ENCODE measurements around the gene DNAAF5. TPM values are rescaled to one million over a fixed set of nuclear protein-coding genes. Genes with fewer than 3 reads are reported as not detected.
"Not testable (repeated sequence)": the region's sequence is repeated elsewhere in the genome, so short reads cannot be mapped to it uniquely, and the experiment has no call there.

DNAAF5 gene
- total and polyA plus RNA-seq, 4 donors = 4.1 to 16.8 (median 14.5) TPM

- H3K27ac ChIP-seq (ENCODE audit: low read depth in 1 of 2, low read length in 2 of 2) = no peak overlapping the region
- no peaks in the 10 kb centered on the region for H3K9me3 ChIP-seq (ENCODE audit: control insufficient read depth, low read length)
- intact Hi-C loops (cut with DNase I) = no loop called here
- 94 to 96% methylated on average over 45 to 46 of the region's 46 CpGs for WGBS, 2 donors
- no peak overlapping the region for H3K4me3 ChIP-seq (ENCODE audit: low read length in 2 of 2)
- no peaks in the 10 kb centered on the region for H3K27me3 ChIP-seq (ENCODE audit: control insufficient read depth in 1 of 2, insufficient read depth in 2 of 2, low read length in 1 of 2)
- peak; percentile 15 for ATAC-seq (ENCODE audit: low FRiP score)
- DNase-seq = peak in 1 of 2 donors; percentile 66
- H3K4me1 ChIP-seq (ENCODE audit: control insufficient read depth in 1 of 2, insufficient read depth in 2 of 2, low read length in 2 of 2) = no peaks in the 10 kb centered on the region
- peaks cover 0 to 2% of the 10 kb centered on the region in 2 donors for H3K36me3 ChIP-seq (ENCODE audit: control insufficient read depth in 1 of 2, insufficient read depth in 2 of 2, low read length in 1 of 2)
Measured at GRCh38 chr7:739983-740942, 13.8 kb downstream of the DNAAF5 start.

GRCh38 chr7:741191-741671 is 14.7 kb downstream of the DNAAF5 start:
- intact Hi-C loops (cut with DNase I) = no loop called here
- no peak overlapping the region for H3K4me3 ChIP-seq (ENCODE audit: low read length in 2 of 2)
- H3K9me3 ChIP-seq (ENCODE audit: control insufficient read depth, low read length) = no peaks in the 10 kb centered on the region
- peak in 1 of 2 donors; percentile 62 for DNase-seq
- no peak overlapping the region for H3K27ac ChIP-seq (ENCODE audit: low read depth in 1 of 2, low read length in 2 of 2)
- H3K36me3 ChIP-seq (ENCODE audit: control insufficient read depth in 1 of 2, insufficient read depth in 2 of 2, low read length in 1 of 2) = peaks cover 0 to 5% of the 10 kb centered on the region in 2 donors
- no peaks in the 10 kb centered on the region for H3K4me1 ChIP-seq (ENCODE audit: control insufficient read depth in 1 of 2, insufficient read depth in 2 of 2, low read length in 2 of 2)
- no peaks in the 10 kb centered on the region for H3K27me3 ChIP-seq (ENCODE audit: control insufficient read depth in 1 of 2, insufficient read depth in 2 of 2, low read length in 1 of 2)
- no peak for ATAC-seq (ENCODE audit: low FRiP score)
- 88 to 94% methylated on average over 15 to 17 of the region's 17 CpGs for WGBS, 2 donors

GRCh38 chr7:741850-742249 is 15.4 kb downstream of the DNAAF5 start:
- H3K36me3 ChIP-seq (ENCODE audit: control insufficient read depth in 1 of 2, insufficient read depth in 2 of 2, low read length in 1 of 2) = peaks cover 0 to 5% of the 10 kb centered on the region in 2 donors
- H3K4me1 ChIP-seq (ENCODE audit: control insufficient read depth in 1 of 2, insufficient read depth in 2 of 2, low read length in 2 of 2) = no peaks in the 10 kb centered on the region
- intact Hi-C loops (cut with DNase I) = no loop called here
- ATAC-seq (ENCODE audit: low FRiP score) (no peak), DNase-seq (no peak)
- no peak overlapping the region for H3K4me3 ChIP-seq (ENCODE audit: low read length in 2 of 2)
- H3K9me3 ChIP-seq (ENCODE audit: control insufficient read depth, low read length) = no peaks in the 10 kb centered on the region
- H3K27ac ChIP-seq (ENCODE audit: low read depth in 1 of 2, low read length in 2 of 2) = no peak overlapping the region
- no peaks in the 10 kb centered on the region for H3K27me3 ChIP-seq (ENCODE audit: control insufficient read depth in 1 of 2, insufficient read depth in 2 of 2, low read length in 1 of 2)
- WGBS, 2 donors = 88 to 95% methylated on average over 15 of the region's 15 CpGs

- Histone ChIP-seq H3K27me3 (ENCODE audit: control insufficient read depth in 1 of 2, insufficient read depth in 2 of 2, low read length in 1 of 2) (no peaks in the 10 kb centered on the region), H3K36me3 (ENCODE audit: control insufficient read depth in 1 of 2, insufficient read depth in 2 of 2, low read length in 1 of 2) (peaks cover 0 to 5% of the 10 kb centered on the region in 2 donors), H3K4me3 (ENCODE audit: low read length in 2 of 2) (no peak overlapping the region), H3K4me1 (ENCODE audit: control insufficient read depth in 1 of 2, insufficient read depth in 2 of 2, low read length in 2 of 2) (no peaks in the 10 kb centered on the region), H3K27ac (ENCODE audit: low read depth in 1 of 2, low read length in 2 of 2) (no peak overlapping the region), H3K9me3 (ENCODE audit: control insufficient read depth, low read length) (no peaks in the 10 kb centered on the region)
- no peak for DNase-seq
- intact Hi-C loops (cut with DNase I) = no loop called here
- ATAC-seq (ENCODE audit: low FRiP score) = no peak
- 84 to 96% methylated on average over 8 of the region's 8 CpGs for WGBS, 2 donors
Measured at GRCh38 chr7:742791-743190, 16.3 kb downstream of the DNAAF5 start.

- H3K36me3 ChIP-seq (ENCODE audit: control insufficient read depth in 1 of 2, insufficient read depth in 2 of 2, low read length in 1 of 2); ATAC-seq (ENCODE audit: low FRiP score); H3K27me3 ChIP-seq (ENCODE audit: control insufficient read depth in 1 of 2, insufficient read depth in 2 of 2, low read length in 1 of 2); intact Hi-C loops (cut with DNase I); DNase-seq; H3K4me3 ChIP-seq (ENCODE audit: low read length in 2 of 2); H3K27ac ChIP-seq (ENCODE audit: low read depth in 1 of 2, low read length in 2 of 2); H3K9me3 ChIP-seq (ENCODE audit: control insufficient read depth, low read length); H3K4me1 ChIP-seq (ENCODE audit: control insufficient read depth in 1 of 2, insufficient read depth in 2 of 2, low read length in 2 of 2): not testable (repeated sequence)
- WGBS, 2 donors = 86 to 92% methylated on average over 13 to 14 of the region's 14 CpGs
Measured at GRCh38 chr7:743341-744127, 17.0 kb downstream of the DNAAF5 start.

- H3K27me3 ChIP-seq (ENCODE audit: control insufficient read depth in 1 of 2, insufficient read depth in 2 of 2, low read length in 1 of 2); H3K27ac ChIP-seq (ENCODE audit: low read depth in 1 of 2, low read length in 2 of 2); H3K9me3 ChIP-seq (ENCODE audit: control insufficient read depth, low read length); H3K4me1 ChIP-seq (ENCODE audit: control insufficient read depth in 1 of 2, insufficient read depth in 2 of 2, low read length in 2 of 2); DNase-seq; ATAC-seq (ENCODE audit: low FRiP score); intact Hi-C loops (cut with DNase I); H3K36me3 ChIP-seq (ENCODE audit: control insufficient read depth in 1 of 2, insufficient read depth in 2 of 2, low read length in 1 of 2); H3K4me3 ChIP-seq (ENCODE audit: low read length in 2 of 2): not testable (repeated sequence)
- 94 to 95% methylated on average over 5 of the region's 5 CpGs for WGBS, 2 donors
Measured at GRCh38 chr7:744128-744520, 17.6 kb downstream of the DNAAF5 start.

GRCh38 chr7:744854-745430 is 18.4 kb downstream of the DNAAF5 start:
- no peaks in the 10 kb centered on the region for H3K27me3 ChIP-seq (ENCODE audit: control insufficient read depth in 1 of 2, insufficient read depth in 2 of 2, low read length in 1 of 2)
- no peak overlapping the region for H3K27ac ChIP-seq (ENCODE audit: low read depth in 1 of 2, low read length in 2 of 2)
- no peak for DNase-seq
- H3K4me1 ChIP-seq (ENCODE audit: control insufficient read depth in 1 of 2, insufficient read depth in 2 of 2, low read length in 2 of 2) = no peaks in the 10 kb centered on the region
- peaks cover 0 to 5% of the 10 kb centered on the region in 2 donors for H3K36me3 ChIP-seq (ENCODE audit: control insufficient read depth in 1 of 2, insufficient read depth in 2 of 2, low read length in 1 of 2)
- intact Hi-C loops (cut with DNase I) = no loop called here
- no peak for ATAC-seq (ENCODE audit: low FRiP score)
- no peak overlapping the region for H3K4me3 ChIP-seq (ENCODE audit: low read length in 2 of 2)
- H3K9me3 ChIP-seq (ENCODE audit: control insufficient read depth, low read length) = no peaks in the 10 kb centered on the region
- 96 to 97% methylated on average over 20 of the region's 20 CpGs for WGBS, 2 donors

GRCh38 chr7:745431-746154 is 19.1 kb downstream of the DNAAF5 start:
- Histone ChIP-seq H3K27me3 (ENCODE audit: control insufficient read depth in 1 of 2, insufficient read depth in 2 of 2, low read length in 1 of 2) (no peaks in the 10 kb centered on the region), H3K9me3 (ENCODE audit: control insufficient read depth, low read length) (no peaks in the 10 kb centered on the region), H3K36me3 (ENCODE audit: control insufficient read depth in 1 of 2, insufficient read depth in 2 of 2, low read length in 1 of 2) (peaks cover 0 to 5% of the 10 kb centered on the region in 2 donors), H3K27ac (ENCODE audit: low read depth in 1 of 2, low read length in 2 of 2) (no peak overlapping the region), H3K4me1 (ENCODE audit: control insufficient read depth in 1 of 2, insufficient read depth in 2 of 2, low read length in 2 of 2) (no peaks in the 10 kb centered on the region), H3K4me3 (ENCODE audit: low read length in 2 of 2) (no peak overlapping the region)
- ATAC-seq (ENCODE audit: low FRiP score) (no peak), DNase-seq (peak in 1 of 2 donors; percentile 31)
- intact Hi-C loops (cut with DNase I) = no loop called here
- 92 to 95% methylated on average over 23 of the region's 23 CpGs for WGBS, 2 donors

All from aorta (tissue), 5 donors.